NAMALWA (cell line): ENCODE results near the gene LRWD1.
A peak's percentile ranks its signal among the peaks of the same experiment; 100 is the strongest.
"Not testable (repeated sequence)": the region's sequence is repeated elsewhere in the genome, so short reads cannot be mapped to it uniquely, and the experiment has no call there.

Source experiments
- DNase-seq: peaks from one replicate; pipeline ENCODE4 v3.0.0-alpha.2; 2015; ENCODE audit warnings: low spot score

The LRWD1 gene

DNA sequence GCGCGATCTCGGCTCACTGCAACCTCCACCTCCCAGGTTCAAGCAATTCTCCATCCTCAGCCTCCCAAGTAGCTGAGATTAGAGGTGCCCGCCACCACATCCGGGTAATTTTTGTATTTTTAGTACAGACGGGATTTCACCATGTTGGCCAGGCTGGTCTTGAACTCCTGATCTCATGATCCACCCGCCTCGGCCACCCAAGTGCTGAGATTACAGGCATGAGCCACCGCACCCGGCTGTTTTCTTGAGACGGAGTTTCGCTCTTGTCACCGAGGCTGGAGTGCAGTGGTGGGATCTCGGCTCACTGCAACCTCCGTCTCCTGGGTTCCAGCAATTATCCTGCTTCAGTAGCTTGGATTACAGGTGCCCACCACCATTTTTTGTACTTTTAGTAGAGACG, 33.5 kb downstream of the LRWD1 start:
- DNase-seq: not testable (repeated sequence)

DNA sequence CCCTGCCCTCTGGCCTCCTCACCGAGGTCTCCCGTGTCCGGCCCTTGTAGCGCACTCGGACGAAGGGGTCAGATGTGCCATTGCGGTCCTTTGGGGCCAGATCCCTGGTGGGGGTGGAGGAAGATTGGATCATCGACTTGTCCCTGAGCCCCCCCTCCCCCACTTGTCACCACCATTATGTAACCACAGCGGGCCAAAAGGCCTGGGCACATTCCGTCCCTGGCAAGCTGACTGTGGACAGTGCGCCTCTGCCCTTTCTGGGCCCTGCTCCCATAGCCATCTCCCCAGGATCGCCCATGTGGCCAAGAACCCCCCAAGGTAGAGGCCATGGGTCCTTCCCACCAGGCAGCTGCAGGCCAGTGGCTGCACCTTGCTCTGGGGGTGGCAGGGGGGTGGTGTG, 38.4 kb downstream of the LRWD1 start:
- not testable (repeated sequence) for DNase-seq

DNA sequence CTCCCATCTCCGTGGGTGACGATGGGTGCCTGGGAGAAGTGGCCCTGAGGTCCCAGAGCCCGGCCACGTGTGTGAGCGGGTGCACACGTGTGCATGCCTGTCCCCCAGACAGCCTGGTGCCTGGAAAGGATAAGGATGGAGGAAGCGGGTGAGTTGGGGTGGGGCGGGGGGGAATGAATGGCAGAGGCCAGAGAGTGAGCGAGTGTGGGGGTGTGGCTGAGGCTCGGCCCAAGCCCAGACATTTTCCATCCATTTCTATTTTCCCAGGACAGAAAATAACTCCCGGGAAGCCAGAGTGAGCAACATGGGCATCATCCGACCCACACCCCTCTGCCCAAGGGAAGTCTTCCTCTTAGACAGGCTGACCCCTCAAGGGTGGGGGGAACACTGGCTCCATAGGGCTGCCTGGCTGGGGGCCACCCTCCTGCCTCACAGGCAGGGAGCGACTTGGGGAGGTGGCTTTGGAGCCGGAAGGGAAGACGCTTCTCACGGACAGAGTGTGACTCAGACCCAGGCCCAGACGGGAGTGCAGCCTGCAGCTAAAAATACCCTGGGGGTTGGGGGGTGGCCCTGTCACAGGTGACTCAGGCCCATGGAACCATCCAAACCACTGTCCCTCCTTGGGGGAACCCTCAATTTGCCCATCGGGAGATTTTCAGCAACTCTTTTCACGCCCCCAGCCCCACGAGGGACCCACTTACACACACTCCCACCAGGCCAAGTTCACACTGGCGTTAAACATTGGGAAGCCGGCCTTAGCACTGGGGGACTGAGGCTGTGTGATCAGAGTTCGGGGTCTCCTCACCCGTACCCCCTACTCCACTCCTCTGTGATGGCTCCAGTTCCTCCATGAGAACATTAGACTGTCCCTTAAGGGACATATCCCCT, 40.8 kb downstream of the LRWD1 start:
- not testable (repeated sequence) for DNase-seq

DNA sequence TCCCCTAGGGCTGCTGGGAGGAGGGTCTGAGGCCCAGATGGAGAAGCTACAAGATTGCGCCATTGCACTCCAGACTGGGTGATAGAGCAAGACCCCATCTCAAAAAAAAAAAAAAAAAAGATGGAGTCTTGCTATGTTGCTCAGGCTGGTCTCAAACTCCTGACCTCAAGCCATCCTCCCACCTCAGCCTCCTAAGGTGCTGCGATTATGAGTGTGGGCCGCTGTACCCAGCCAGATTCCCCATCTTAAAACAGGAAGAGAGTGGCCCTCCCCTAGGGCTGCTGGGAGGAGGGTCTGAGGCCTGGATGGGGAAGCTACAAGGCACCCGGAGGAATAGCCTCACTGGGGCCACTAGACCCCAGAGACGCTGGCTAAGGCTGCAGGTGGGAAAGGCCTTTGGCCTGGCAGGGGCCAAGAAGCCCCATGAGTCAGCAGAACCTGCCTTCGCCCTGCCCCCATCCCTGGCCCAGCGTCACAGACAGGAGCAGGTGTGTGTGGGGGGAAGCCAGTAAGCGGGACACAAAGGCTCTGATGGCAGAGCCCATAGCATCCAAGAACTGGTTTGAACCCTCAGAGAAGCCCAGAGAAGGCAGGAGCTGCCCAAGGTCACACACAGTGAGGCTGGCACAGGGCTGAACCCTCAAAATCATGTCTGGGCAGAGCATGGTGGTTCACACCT, 42.8 kb downstream of the LRWD1 start:
- DNase-seq: not testable (repeated sequence)

DNA sequence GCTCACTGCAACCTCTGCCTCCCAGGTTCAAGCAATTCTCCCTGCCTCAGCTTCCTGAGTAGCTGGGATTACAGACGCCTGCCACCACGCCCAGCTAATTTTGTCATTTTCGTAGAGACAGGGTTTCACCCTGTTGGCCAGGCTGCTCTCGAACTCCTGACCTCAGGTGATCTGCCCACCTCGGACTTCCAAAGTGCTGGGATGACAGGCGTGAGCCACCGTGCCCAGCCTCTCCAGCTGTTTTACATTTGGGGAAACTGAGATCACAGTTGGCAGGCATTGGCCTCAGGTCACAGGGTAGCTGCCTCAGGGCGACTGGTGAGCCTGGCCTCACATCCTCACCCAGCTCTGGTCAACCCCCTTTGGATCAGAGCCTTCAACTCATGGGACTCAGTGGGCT, 45.8 kb downstream of the LRWD1 start:
- not testable (repeated sequence) for DNase-seq

DNA sequence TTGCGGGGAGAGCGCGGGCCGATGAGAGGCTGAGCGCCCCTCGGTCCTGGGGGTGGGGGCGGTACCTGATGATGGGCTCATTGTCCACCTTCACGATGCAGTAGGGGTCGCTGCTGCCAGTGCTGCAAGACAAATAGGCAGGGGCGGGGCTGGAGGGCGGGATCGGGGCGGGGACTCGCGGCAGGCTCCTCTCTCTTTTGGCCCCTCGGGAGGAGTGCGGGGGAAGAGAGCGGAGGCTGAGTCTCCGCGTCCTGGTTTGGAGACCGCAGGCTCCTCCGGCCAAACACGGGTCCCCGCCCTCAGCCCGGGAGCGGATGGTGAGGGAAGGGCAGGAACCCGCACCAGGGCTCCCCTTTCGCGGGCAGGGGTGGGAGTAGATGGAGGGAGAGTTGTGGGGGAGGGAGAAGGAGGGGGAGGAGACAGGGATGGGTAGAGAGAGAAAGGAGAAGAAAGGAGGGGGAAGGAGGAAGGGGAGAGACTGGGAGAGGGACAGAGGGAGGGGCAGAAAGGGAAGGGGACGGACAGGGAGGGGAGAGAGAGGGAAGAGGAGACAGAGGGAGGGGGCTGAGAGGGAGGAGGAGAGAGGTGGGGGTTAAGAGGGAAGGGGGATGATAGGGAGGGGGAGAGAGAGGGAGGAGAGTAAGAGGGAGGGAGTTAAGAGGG, 47.2 kb downstream of the LRWD1 start:
- DNase-seq: not testable (repeated sequence)

DNA sequence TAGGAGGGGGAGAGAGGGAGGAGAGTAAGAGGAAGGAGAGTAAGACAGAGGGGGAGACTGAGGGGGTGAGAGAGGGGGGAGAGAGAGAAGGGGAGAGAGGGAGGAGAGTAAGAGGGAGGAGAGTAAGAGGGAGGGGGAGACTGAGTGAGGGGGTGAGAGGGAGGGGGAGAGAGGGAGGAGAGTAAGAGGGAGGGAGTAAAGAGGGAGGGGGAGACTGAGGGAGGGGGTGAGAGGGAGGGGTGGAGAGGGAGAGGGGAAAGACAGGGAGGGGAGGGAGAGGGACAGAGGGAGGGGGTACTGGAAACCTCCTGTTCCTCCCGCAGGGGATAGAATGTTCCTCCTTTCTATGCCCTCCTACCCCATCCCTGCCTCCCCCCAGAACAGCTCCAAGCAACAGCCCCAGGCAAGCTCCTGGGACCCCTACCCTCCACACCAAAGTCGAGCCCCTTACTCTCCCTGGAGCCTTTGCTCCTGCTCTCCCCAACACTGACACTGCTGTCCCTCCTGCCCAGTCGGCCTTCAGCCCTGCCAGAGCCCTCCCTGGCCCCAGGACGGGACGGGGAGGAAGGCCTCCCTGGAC, 47.9 kb downstream of the LRWD1 start:
- DNase-seq: peak; percentile 56

DNA sequence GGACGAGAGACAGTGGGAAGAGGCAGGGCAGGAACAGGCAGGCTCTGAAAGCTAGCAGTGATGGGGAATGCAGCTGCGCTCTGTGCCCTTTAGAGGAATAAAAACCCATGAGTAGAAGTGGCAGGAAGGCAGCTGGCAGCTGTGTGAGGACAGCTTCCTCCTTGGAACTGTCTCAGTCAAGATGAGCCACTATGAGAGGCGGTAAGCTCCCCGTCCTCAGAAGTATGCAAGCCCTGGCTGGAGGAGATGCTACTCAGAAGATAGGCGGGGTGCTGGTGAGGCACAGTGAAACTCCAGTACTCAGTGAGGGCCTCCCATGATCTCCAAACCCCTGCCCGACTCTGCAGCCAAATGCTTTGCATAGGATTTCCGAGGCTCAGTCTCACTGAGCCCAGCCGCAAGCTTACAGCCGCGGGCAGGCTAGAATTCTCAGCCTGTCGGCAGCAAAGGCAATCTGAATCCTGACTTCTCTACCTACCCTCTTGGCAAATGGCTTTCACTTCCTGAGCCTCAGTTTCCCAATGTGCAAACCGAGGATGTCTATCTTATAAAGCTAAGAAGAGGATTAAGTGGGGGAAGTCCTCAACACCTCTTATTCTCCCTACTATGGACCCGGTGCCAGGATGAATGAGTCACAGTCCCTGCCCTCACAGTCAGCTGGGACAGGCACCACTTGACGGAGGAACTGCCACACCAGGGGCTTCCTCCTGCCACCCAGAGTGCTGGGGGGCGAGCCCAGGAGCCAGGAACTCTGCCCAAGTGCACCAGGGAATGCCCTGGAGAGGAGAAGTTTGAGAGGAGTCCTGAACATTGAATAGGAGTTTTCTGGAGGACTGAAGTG, 50.3 kb downstream of the LRWD1 start:
- not testable (repeated sequence) for DNase-seq

DNA sequence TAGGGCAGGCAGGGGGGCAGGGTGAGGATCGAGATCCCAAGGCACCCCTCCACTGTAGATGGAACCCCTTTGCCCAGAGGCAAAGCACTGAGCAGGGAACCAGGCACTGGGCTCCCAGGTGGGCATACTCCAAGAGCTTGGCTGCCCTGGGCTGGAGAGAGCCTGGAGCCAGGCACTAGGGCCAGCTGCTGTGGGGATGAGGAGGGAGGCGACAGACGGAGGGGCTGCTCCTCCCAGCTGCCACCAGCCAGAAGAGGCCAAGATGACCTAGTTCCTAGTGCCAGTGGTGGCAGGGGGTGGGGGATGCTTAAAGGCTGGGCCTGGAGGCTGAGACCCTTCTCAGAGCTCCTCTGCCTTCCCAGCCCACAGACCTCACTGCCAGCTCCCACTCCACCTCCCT, 51.1 kb downstream of the LRWD1 start:
- not testable (repeated sequence) for DNase-seq

DNA sequence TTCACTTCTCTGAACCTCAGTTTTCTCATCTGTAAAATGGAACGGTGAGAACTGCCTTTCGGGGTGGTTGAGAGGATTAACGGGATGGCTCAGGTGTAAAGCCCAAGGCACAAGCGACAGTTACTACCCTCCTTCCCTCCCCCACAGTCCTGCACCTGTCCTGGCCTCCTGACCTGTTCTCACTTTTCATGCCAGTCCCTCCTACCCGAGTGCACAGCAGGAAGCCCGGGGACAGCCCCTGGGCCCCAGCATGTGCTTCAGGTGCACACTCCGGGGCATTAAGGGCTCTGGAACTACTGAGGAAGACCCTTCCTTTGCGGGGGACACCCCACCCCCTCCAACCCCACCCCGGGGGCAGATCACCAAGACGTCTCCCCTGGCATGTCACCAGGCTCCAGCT, 52.2 kb downstream of the LRWD1 start:
- not testable (repeated sequence) for DNase-seq

DNA sequence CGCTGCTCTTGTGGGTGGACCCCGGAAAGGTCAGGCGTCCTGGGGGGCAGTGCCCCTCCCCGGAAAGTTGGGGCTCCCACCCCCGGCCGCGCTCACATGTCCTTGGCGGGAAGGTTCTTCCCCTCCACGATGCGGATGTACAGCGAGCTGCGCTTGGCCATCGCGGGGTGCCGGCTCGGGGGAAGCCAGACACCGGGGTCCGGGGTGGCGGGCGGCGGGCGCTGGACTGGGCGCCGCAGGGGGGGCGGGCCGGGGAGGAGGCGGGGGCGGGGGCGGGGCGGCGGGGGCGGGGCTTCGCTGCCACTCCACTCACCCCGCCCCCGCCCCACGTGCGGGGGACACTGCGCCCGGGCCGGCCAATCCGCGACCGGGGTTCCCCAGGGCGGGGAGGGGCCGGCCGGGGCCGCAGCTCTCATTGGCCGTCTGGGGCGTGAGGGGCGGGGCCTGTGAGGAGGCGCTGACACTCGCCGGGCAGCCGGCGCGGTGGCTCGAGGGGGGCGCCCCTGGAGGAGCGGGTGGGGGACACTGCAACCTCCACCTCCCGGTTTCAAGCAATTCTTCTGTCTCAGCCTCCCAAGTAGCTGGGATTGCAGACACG, 52.9 kb downstream of the LRWD1 start, which contains the start of gene RASA4B:
TSS of gene RASA4B (minus strand) at position 228 of the 598 bp plus-strand sequence. CDS start at position 161, 67 bp downstream.
- peak; percentile 6 for DNase-seq

DNA sequence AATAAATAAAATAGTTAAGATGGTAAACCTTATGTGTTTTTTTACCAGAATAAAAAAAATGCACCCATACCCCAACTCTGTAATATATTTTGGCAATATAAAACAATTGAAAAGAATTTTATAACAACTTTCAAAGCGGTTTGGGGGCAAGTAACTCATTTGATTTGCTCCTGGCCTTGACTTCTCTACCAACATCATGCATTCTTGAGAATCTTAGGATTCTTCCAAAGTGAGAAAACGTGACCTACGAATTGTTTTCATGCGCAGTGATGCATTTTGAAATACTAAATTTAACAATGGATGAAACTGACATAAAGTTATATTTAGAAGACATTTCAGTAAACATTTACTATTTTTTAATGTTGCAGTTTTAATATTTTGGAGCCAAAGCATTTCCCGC, 56.0 kb downstream of the LRWD1 start:
- not testable (repeated sequence) for DNase-seq
